BE2C (cell line): Measurements from ENCODE around the gene PPP1R7.

Experiments used
- DNase-seq: peaks from one replicate; pipeline ENCODE4 v3.0.0-alpha.2; 2020
- H3K27me3 ChIP-seq: fragments of 250-450 bp; sonication (Bioruptor Pico); 2 replicates; pipeline ENCODE4 v1.5.1; 2020; ENCODE audit warnings: mild to moderate bottlenecking
- H3K36me3 ChIP-seq: fragments of 250-450 bp; sonication (Bioruptor Pico); 2 replicates; pipeline ENCODE4 v1.5.1; 2020; ENCODE audit warnings: mild to moderate bottlenecking
- H3K4me1 ChIP-seq: fragments of 250-450 bp; sonication (Bioruptor Pico); 2 replicates; pipeline ENCODE4 v1.5.1; 2020
- H3K4me3 ChIP-seq: 2 replicates; pipeline ENCODE4 v1.5.1; 2011; ENCODE audit warnings: low read depth, low read length
- H3K9me3 ChIP-seq: fragments of 250-450 bp; sonication (Bioruptor Pico); 2 replicates; pipeline ENCODE4 v1.5.1; 2020
- CTCF ChIP-seq: IDR thresholded peaks from 2 replicates; pipeline ENCODE4 v1.5.1; 2012; ENCODE audit warnings: mild to moderate bottlenecking, low read depth, low read length

PPP1R7 gene

GRCh38 chr2:241125626-241126025, 24.6 kb upstream of the PPP1R7 start:
- Histone ChIP-seq H3K4me1 (no peaks in the 10 kb centered on the region), H3K4me3 (no peak overlapping the region), H3K27me3 (no peaks in the 10 kb centered on the region), H3K36me3 (peaks cover 20% of the 10 kb centered on the region), H3K9me3 (no peaks in the 10 kb centered on the region)
- DNase-seq = no peak
- TF ChIP-seq CTCF = no peak

- DNase-seq = no peak
- no peaks in the 10 kb centered on the region for H3K9me3 ChIP-seq
- H3K4me1 ChIP-seq = no peaks in the 10 kb centered on the region
- H3K36me3 ChIP-seq = peaks cover 15% of the 10 kb centered on the region
- H3K27me3 ChIP-seq = no peaks in the 10 kb centered on the region
- H3K4me3 ChIP-seq = no peak overlapping the region
- no peak for TF ChIP-seq CTCF
These were observed 24.1 kb upstream of the PPP1R7 start for GRCh38 chr2:241126201-241126611.

- DNase-seq = no peak
- no peaks in the 10 kb centered on the region for H3K4me1 ChIP-seq
- peaks cover 13% of the 10 kb centered on the region for H3K36me3 ChIP-seq
- no peaks in the 10 kb centered on the region for H3K9me3 ChIP-seq
- H3K27me3 ChIP-seq = no peaks in the 10 kb centered on the region
- no peak overlapping the region for H3K4me3 ChIP-seq
- no peak for TF ChIP-seq CTCF
These were observed 23.5 kb upstream of the PPP1R7 start for GRCh38 chr2:241126771-241127202.

- H3K4me3 ChIP-seq = no peak overlapping the region
- no peak for TF ChIP-seq CTCF
These were observed 22.0 kb upstream of the PPP1R7 start for GRCh38 chr2:241128266-241128665.

GRCh38 chr2:241129086-241129871, 21.0 kb upstream of the PPP1R7 start:
- H3K4me3 ChIP-seq = no peak overlapping the region
- H3K4me1 ChIP-seq = no peaks in the 10 kb centered on the region
- H3K27me3 ChIP-seq = no peaks in the 10 kb centered on the region
- no peak for TF ChIP-seq CTCF
- H3K36me3 ChIP-seq = peaks cover 5% of the 10 kb centered on the region; the same call in 1 of the 2 replicates
- DNase-seq = no peak
- H3K9me3 ChIP-seq = no peaks in the 10 kb centered on the region

More at GRCh38 chr2:241128266-241128665, 22.0 kb upstream of the PPP1R7 start:
- H3K4me1 ChIP-seq = no peaks in the 10 kb centered on the region
- DNase-seq = no peak
- no peaks in the 10 kb centered on the region for H3K27me3 ChIP-seq
- H3K9me3 ChIP-seq = no peaks in the 10 kb centered on the region
- H3K36me3 ChIP-seq = peaks cover 5% of the 10 kb centered on the region; the same call in 1 of the 2 replicates

GRCh38 chr2:241130316-241130715, 20.0 kb upstream of the PPP1R7 start:
- Histone ChIP-seq H3K36me3 (peaks cover 5% of the 10 kb centered on the region; the same call in 1 of the 2 replicates), H3K27me3 (no peaks in the 10 kb centered on the region), H3K4me1 (no peaks in the 10 kb centered on the region), H3K4me3 (no peak overlapping the region), H3K9me3 (no peaks in the 10 kb centered on the region)
- no peak for TF ChIP-seq CTCF
- DNase-seq = no peak
